HS-5 (cell line): ENCODE results near the gene PRDX6.
"Not testable (repeated sequence)": the region's sequence is repeated elsewhere in the genome, so short reads cannot be mapped to it uniquely, and the experiment has no call there.

ENCODE experiments used
- DNase-seq: peaks from one replicate; pipeline ENCODE4 v3.0.0-alpha.2; 2012; ENCODE audit warnings: low read depth

PRDX6 gene

DNA sequence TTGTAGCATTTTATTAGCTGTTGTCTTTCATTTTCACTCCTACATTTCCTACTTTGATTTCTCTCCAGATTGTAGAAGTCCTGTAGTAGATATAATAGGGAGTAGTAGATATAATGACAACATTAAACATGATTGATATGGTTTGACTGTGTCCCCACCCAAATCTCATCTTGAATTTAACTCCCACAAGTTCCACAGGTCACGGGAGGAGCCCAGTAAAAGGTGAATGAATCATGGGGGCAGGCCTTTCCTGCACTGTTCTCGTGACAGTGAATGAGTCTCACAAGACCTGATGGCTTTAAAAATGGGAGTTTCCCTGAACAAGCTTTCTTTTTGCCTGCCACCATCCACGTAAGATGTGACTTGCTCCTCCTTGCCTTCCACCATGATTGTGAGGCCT lies 7.5 kb upstream of the PRDX6 start:
- no peak for DNase-seq

DNA sequence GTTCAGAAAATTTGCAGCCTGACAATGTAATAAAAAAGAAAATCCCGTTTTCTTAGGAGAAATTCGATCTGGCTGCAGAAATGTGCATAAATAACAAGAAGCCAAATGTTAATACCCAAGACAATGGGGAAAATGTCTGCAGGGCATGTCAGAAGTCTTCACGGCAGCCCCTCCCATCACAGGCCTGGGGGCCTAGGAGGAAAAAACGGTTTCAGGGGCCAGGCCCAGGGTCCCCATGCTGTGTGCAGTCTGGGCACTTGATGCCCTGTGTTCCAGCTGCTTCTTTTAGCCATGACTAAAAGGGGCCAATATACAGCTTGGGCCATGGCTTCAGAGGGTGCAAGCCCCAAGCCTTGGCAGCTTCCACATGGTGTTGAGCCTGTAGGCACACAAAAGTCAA lies 6.5 kb upstream of the PRDX6 start:
- no peak for DNase-seq

- DNase-seq, result peak; percentile 61
Observed at GRCh38 chr1:173473599-173474011, 3.5 kb upstream of the PRDX6 start.

- DNase-seq, result no peak
Observed at GRCh38 chr1:173474097-173474779, 2.9 kb upstream of the PRDX6 start.

DNA sequence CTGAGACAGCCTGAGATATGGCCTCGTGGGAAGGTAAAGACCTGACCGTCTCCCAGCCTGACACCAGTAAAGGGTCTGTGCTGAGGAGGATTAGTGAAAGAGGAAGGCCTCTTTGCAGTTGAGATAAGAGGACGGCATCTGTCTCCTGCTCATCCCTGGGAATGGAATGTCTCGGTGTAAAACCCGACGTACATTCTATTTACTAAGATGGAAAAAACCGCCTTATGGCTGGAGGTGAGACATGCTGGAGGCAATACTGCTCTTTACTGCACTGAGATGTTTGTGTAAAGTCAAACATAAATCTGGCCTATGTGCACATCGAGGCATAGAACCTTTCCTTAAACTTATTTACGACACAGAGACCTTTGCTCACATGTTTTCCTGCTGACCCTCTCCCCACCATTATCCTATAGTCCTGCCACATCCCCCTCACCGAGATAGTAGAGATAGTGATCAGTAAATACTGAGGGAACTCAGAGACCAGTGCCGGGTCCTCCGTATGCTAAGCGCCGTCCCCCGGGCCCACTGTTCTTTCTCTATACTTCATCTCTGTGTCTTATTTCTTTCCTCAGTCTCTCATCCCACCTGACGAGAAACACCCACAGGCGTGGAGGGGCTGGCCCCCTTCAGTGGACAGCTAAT lies 2.2 kb upstream of the PRDX6 start:
- not testable (repeated sequence) for DNase-seq

DNA sequence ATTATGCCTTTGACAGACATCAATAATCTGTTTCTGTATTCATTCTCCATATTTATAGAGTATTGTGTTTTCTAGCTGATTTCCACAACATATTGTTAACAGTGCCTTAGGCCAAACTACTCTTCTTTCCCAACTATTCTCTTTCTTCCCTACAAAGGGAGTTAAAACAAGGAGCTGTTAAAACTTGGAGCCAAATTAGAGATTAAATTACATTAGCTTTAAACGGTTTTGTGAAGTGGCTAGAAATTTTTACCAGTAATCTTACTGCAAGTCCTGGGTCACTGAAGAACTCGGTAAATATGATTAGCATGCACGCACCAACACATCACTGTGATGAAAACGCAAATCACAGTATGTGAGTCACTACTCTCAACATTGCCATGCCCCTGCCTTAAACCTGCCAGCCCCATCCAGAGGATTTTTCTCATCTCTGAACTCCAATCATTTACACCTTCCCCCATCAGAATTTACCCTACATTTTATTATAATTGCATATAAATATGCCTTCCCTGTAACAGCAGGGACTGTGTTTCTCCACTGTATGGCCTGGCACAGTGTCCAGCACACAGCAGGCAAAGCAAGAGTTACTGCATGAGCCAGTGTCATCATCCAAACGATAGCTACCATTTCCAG lies 1.5 kb upstream of the PRDX6 start:
- peak; percentile 23 for DNase-seq

- no peak for DNase-seq
Observed at GRCh38 chr1:173476197-173476664, 904 bp upstream of the PRDX6 start.

- DNase-seq, result peak; percentile 73
Observed at GRCh38 chr1:173476665-173477285, 360 bp upstream of the PRDX6 start.

DNA sequence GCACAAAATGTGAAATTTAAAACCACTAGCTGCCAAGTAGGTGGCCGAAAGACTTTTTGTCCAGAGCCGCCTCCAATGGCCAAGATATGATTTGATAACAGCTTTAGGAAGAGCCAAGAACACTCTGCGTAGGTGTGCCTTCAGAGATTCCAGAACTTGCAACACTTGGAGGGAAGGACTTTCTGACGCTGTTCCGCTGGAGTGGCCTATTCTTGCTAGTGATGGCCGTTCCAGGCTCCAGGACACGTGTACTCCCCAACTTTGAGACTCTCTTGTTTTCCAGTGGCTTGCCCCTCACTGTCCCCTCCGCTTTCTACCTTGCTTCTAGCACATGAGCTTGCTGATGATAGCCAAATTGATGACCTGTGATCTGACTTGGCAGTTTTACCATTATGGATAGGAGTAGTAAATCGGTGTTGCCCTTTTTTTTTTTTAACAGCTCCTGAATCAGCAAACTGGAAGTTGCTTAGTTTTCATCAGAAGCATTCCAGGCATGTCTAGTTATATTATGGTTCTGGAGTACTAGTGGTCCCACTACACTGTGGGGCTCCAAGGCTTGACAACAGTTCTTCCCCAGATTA lies 1.0 kb downstream of the PRDX6 start:
- peak; percentile 24 for DNase-seq

DNA sequence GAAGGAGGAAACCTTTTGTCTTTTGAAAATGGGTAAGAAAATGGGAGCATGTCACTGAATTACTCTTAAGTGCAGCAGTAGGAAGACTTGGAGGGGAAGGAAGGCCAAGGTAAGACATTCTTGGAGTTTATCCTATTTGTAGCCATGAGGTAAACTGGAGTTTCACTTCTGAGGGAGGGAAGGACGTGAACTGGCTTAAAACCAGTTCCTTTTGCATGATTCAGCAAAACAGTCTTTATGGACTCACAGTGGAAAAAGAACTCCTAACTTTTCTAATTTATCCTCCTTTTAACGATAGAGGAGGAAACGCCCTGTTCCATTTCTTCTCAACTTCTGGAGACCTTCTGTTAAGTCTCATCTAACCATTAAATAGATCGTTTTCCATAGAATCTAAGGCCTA lies 2.5 kb downstream of the PRDX6 start:
- no peak for DNase-seq

- no peak for DNase-seq
Observed at GRCh38 chr1:173481195-173481772, 4.1 kb downstream of the PRDX6 start.

DNA sequence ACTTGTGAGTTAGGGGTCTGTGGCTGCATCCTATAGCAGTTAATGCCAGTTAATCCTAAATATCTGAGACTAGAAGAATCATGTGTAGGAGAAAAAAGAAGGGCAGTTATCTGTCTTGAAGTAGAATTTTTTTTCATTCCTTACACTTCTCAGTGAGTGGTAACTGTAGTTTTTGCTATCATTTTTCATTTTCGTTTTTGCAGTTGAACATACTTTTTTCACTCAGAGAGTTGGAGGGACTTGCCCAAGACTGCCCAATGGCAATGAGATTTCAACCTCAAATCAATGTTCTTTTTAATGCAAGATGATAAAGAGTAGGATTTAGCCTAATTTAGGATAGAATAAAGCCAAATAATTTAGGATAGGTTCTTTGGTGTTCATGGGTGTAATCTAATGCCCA lies 5.5 kb downstream of the PRDX6 start:
- no peak for DNase-seq

- no peak for DNase-seq
Observed at GRCh38 chr1:173484276-173484675, 7.1 kb downstream of the PRDX6 start.

DNA sequence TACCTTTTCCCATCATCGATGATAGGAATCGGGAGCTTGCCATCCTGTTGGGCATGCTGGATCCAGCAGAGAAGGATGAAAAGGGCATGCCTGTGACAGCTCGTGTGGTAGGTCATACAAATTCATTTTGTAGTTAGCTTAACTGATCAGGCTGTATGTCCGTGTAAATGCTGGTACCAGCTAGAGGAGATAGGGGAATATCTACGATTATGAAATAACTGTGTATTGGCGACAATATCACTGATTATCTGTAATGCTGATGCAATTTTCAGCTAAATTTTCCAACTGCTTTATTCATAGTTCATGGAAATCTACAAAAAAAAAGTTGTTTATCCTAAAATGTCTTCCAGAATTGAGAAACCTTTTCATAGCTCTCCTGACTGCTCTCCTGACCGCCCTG lies 8.3 kb downstream of the PRDX6 start:
- DNase-seq, result no peak

- DNase-seq, result no peak
Observed at GRCh38 chr1:173488001-173488400, 10.9 kb downstream of the PRDX6 start.

DNA sequence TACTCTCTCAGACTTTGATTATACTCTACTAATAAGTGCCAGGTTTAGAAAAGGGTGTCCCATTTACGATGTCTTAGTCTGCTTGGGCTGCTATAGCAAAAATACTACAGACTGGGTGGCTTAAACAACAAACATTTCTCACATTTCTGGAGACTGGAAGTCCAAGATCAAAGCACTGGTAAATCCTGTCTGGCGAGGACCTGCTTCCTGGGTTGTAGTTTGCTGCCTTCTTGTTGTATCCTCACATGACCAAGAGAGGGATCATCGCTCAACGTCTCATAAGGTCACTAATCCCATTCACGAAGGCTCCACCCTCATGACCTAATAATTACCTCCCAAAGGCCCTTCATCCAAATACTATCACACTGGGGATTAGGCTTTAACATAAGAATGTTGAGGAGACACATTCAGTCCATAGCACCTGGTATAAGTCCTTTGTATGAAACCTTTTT lies 12.0 kb downstream of the PRDX6 start:
- no peak for DNase-seq

GRCh38 chr1:173489929-173490328 lies 12.8 kb downstream of the PRDX6 start:
- no peak for DNase-seq

GRCh38 chr1:173491508-173491907 lies 14.4 kb downstream of the PRDX6 start:
- DNase-seq, result no peak

DNA sequence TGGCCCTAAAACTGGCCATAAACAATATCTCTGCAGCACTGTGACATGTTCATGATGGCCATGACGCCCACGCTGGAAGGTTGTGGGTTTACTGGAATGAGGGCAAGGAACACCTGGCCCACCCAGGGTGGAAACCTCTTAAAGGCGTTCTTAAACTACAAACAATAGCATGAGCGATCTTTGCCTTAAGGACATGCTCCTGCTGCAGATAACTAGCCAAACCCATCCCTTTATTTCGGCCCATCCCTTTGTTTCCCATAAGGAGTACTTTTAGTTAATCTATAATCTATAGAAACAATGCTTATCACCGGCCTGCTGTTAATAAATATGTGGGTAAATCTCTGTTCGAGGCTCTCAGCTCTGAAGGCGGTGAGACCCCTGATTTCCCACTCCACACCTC lies 16.0 kb downstream of the PRDX6 start:
- not testable (repeated sequence) for DNase-seq

DNA sequence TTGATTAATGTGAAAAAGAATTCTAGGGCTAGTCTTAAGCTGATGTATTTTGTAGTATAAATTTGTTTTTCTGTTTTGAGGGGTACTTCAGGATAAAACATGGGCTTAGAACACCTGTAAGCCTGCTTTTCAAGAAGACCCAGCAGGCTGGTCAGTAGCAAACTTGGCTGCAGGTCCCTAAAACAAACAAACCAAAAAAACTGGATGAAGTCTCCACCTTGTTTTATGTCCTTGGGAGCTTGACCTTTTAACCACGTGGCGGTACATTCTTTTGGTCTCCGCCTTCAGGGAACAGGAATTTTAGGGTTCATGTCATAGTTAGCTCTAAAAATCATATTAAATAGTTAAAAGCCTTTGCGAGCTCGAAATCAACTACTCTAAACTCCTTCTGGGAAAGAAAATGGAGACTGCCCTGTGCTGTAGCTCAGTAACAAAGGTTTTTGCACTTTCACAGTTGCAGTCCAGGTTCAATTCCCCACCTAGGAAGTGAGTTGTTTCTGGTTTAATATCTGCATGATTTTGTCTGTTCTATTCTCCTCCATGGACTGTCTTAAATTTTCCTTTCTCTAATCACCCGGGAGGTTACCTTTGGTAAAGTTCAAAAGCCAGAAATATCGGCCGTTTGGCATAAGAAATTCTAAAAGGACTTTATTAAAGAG lies 18.6 kb downstream of the PRDX6 start:
- no peak for DNase-seq

- no peak for DNase-seq
Observed at GRCh38 chr1:173496757-173497320, 19.7 kb downstream of the PRDX6 start.
